LNCaP clone FGC (cell line): ENCODE data around the gene NEDD4L.

Experiments
- DNase-seq: peaks from one replicate; pipeline ENCODE4 v3.0.0-alpha.2; 2011; ENCODE audit warnings: low read depth
- H3K4me3 ChIP-seq: 2 replicates; pipeline ENCODE4 v1.5.1; 2011; ENCODE audit warnings: mild to moderate bottlenecking, low read depth, low read length, control low read depth
- TF ChIP-seq, protein P1 (sequence below): IDR thresholded peaks from 2 replicates; pipeline ENCODE4 v1.5.1; 2012; ENCODE audit warnings: mild to moderate bottlenecking; ENCODE audit not compliant: control insufficient read depth, insufficient read depth; ENCODE audit errors: extremely low read depth

The NEDD4L gene

DNA sequence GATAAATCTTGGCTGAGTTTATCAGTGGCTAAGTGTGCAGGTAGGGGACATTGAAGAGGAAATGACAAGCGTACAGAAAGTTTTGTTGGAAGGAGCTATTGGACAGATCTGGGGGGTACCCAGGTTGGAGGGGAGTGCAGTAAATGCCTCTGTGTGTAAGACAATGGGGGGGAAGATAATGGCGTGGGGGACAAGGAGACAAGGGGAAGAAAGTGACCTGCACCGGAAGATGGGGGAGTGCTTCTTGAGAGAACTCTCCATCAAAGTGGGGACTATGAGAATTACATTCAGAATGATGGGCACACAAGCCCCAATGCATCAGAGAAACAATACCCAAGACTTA, 394.9 kb downstream of the NEDD4L start:
- no peak for DNase-seq
- TF ChIP-seq, protein P1, sequence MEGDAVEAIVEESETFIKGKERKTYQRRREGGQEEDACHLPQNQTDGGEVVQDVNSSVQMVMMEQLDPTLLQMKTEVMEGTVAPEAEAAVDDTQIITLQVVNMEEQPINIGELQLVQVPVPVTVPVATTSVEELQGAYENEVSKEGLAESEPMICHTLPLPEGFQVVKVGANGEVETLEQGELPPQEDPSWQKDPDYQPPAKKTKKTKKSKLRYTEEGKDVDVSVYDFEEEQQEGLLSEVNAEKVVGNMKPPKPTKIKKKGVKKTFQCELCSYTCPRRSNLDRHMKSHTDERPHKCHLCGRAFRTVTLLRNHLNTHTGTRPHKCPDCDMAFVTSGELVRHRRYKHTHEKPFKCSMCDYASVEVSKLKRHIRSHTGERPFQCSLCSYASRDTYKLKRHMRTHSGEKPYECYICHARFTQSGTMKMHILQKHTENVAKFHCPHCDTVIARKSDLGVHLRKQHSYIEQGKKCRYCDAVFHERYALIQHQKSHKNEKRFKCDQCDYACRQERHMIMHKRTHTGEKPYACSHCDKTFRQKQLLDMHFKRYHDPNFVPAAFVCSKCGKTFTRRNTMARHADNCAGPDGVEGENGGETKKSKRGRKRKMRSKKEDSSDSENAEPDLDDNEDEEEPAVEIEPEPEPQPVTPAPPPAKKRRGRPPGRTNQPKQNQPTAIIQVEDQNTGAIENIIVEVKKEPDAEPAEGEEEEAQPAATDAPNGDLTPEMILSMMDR = no peak
- no peak overlapping the region for H3K4me3 ChIP-seq

- TF ChIP-seq, protein P1 = no peak
- no peak for DNase-seq
Measured at GRCh38 chr18:58443671-58444070, 399.6 kb downstream of the NEDD4L start.

DNA sequence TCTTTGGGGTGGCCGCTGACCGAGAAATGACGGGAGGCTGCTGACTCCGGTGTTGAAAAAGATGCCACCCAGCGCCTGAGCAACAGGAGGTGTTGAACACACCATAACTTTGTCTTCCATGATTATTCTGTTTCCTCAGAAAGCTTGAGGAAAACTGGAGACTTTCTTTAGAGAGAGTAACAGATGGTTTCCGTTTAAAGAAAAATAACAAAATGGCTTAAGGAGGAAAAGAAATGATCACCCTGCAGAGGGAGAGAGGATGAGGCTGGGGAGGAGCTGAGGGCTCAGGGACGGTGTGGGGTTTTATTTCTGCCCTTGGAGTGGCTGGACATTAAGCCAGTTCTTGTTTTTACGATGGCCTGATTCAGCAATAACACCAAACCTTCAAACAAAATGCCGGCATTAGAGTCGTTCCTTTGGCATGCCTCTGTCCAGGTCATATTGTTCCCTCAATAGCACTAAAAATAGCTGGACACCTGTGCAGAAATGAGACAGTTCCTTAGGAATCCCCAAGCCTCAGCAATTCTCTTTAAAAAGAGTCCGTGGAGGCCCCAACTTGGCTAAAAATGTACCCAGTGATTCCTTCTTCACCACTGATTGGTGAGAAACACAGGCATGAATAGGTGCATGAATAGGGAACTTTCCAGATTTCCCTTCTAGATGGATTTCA, 402.5 kb downstream of the NEDD4L start:
- TF ChIP-seq, protein P1 = no peak
- no peak for DNase-seq
- no peak overlapping the region for H3K4me3 ChIP-seq

More at GRCh38 chr18:58443671-58444070, 399.6 kb downstream of the NEDD4L start:
- no peak overlapping the region for H3K4me3 ChIP-seq

DNA sequence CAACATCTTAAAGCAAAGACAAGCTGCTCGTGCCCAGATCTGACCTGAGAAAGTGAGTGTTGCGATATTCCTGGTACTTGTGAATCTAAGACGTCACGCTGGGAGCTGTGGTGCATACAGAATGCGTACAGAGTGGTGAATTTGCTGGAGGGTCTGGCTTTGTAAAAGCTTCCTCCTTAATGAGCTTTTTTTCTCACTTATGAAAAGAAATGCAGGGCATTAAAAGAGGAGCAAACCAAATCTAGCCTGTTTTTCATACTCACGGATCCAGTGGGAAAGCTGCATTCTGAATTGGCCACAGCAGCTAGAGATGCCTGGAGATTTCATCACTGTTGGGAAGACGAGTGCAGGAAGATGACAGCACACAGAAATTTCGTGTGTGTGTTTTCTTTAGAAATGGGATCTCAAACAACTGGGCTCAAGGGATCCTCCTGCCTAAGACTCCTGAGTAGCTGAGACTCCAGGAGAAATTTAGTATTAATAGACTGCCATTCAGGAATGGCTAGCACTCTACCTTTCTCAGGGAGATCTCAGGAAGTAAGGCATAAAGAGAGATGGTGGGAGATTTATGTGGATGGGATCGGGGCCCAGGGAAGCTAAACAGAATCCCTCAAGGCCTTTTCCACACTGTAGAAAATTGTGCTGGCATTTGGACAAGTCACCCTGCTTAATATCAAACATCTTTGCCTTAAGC, 403.5 kb downstream of the NEDD4L start:
- no peak for DNase-seq
- TF ChIP-seq, protein P1 = no peak
- H3K4me3 ChIP-seq = no peak overlapping the region

- DNase-seq = no peak
- no peak overlapping the region for H3K4me3 ChIP-seq
- TF ChIP-seq, protein P1 = no peak
Measured at GRCh38 chr18:58449464-58449863, 405.4 kb downstream of the NEDD4L start.
